Measurements from ENCODE around the gene EAF1. TPM values are rescaled to one million over a fixed set of nuclear protein-coding genes. Genes with fewer than 3 reads are reported as not detected.
"Not testable (repeated sequence)": the region's sequence is repeated elsewhere in the genome, so short reads cannot be mapped to it uniquely, and the experiment has no call there.

The EAF1 gene
- total RNA-seq, 2 donors from 2014 or later: 31.5 to 37.0 TPM

DNA sequence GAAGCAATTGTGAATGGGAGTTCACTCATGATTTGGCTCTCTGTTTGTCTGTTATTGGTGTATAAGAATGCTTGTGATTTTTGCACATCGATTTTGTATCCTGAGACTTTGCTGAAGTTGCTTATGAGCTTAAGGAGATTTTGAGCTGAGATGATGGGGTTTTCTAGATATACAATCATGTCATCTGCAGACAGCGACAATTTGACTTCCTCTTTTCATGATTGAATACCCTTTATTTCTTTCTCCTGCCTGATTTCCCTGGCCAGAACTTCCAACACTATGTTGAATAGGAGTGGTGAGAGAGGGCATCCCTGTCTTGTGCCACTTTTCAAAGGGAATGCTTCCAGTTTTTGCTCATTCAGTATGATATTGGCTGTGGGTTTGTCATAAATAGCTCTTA is 34.1 kb upstream of the EAF1 start:
- not testable (repeated sequence) for H3K4me3 Mint-ChIP-seq; H3K9me3 Mint-ChIP-seq; H3K27me3 Mint-ChIP-seq; H3K4me1 Mint-ChIP-seq; H3K27ac Mint-ChIP-seq; H3K36me3 Mint-ChIP-seq (ENCODE audit: low read depth); ATAC-seq (replicated peaks)

DNA sequence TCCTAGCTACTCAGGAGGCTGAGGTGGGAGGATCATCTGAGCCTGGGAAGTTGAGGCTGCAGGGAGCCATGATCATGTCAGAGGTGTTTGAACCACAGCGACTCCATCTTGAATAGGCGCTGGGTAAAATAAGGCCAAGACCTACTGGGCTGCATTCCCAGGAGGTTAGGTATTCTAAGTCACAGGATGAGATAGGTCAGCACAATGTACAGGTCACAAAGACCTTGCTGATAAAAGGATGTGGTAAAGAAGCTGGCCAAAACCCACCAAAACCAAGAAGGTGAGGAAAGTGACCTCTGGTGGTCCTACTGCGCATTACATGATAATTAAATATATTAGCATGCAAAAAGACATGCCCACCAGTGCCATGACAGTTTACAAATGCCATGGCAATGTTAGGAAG is 28.7 kb upstream of the EAF1 start:
- not testable (repeated sequence) for H3K27me3 Mint-ChIP-seq; ATAC-seq (replicated peaks); H3K36me3 Mint-ChIP-seq (ENCODE audit: low read depth); H3K4me3 Mint-ChIP-seq; H3K9me3 Mint-ChIP-seq; H3K27ac Mint-ChIP-seq
- peaks cover 19% of the 10 kb centered on the region for H3K4me1 Mint-ChIP-seq

DNA sequence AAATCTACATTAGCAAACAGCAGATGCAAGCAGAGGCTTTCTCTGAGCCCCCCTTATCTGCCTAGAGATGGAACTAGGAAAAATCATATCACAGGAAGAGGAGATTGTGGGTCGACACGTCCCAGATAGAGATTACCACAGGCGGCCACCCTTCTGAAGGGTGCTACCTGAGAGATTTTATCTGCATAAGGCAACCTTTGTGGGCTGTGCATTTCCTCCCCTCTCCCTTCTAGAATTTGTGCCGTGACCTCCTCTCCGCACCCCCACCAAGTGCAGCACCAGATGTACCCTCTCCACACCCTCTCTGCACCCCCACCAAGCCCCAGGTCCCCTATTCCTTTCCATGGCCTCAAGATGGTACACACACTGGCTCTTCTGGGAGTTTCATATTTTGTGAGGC is 27.4 kb upstream of the EAF1 start:
- Mint-ChIP-seq H3K9me3 (no peaks in the 10 kb centered on the region), H3K4me3 (peak overlapping the region; percentile 20), H3K27me3 (no peaks in the 10 kb centered on the region), H3K36me3 (ENCODE audit: low read depth) (no peaks in the 10 kb centered on the region), H3K4me1 (peaks cover 19% of the 10 kb centered on the region), H3K27ac (peak overlapping the region; percentile 65)
- peak; percentile 31 for ATAC-seq (replicated peaks)

DNA sequence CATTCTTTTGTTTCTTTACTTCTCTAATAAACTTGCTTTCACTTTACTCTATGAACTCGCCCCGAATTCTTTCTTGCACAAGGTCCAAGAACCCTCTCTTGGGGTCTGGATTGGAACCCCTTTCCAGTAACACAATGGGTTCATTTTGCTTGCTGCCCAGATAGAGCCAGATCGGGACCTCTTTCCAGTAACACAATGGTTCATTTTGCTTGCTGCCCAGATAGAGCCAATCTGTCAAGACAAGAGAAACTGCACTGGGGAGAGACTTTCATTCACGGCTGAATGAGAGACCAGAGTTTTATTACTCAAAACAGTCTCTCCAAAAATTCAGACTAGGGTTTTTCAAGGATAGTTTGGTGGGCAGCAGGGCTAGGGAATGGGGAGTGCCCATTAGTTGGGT is 25.5 kb upstream of the EAF1 start:
- H3K4me3 Mint-ChIP-seq: no peak overlapping the region
- no peaks in the 10 kb centered on the region for H3K36me3 Mint-ChIP-seq (ENCODE audit: low read depth)
- ATAC-seq (replicated peaks): no peak
- no peaks in the 10 kb centered on the region for H3K9me3 Mint-ChIP-seq
- H3K4me1 Mint-ChIP-seq: peaks cover 19% of the 10 kb centered on the region
- no peaks in the 10 kb centered on the region for H3K27me3 Mint-ChIP-seq
- H3K27ac Mint-ChIP-seq: peak overlapping the region; percentile 8

DNA sequence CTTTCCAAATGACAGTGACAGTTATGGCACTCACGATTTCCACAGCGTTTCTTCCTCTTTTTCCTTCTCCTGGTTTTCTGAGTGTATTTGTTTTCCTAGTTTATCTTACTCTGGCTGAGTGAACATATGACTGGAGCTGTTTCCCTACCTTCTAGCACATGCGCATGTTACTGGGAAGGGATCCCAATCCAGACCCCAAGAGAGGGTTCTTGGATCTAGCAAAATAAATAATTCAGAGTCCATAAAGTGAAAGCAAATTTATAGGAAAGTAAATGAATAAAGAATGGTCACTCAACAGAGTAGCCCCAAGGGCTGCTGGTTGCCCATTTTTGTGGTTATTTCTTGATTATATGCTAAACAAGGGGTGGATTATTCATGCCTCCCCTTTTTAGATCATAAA is 23.9 kb upstream of the EAF1 start:
- Mint-ChIP-seq H3K27me3 (no peaks in the 10 kb centered on the region), H3K36me3 (ENCODE audit: low read depth) (no peaks in the 10 kb centered on the region), H3K27ac (no peak overlapping the region), H3K4me1 (peaks cover 19% of the 10 kb centered on the region), H3K4me3 (no peak overlapping the region), H3K9me3 (no peaks in the 10 kb centered on the region)
- ATAC-seq (replicated peaks): no peak

DNA sequence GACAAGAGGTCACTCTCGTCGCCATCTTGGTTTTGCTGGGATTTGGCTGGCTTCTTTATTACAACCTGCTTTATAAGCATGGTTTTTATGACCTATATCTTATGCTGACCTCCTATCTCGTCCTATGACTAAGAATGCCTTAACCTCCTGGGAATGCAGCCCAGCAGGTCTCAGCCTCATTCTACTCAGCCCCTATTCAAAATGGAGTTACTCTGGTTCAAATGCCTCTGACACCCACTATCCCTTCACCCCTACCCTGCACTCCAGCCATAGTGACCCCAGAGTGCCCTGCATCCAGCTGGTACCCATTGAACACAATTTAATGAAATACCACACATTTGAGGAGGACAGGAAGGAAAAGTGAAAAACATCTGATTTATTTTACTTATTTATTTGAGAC is 23.4 kb upstream of the EAF1 start:
- H3K4me1 Mint-ChIP-seq: peaks cover 19% of the 10 kb centered on the region
- no peak for ATAC-seq (replicated peaks)
- H3K27me3 Mint-ChIP-seq: no peaks in the 10 kb centered on the region
- H3K36me3 Mint-ChIP-seq (ENCODE audit: low read depth): no peaks in the 10 kb centered on the region
- no peak overlapping the region for H3K27ac Mint-ChIP-seq
- no peak overlapping the region for H3K4me3 Mint-ChIP-seq
- no peaks in the 10 kb centered on the region for H3K9me3 Mint-ChIP-seq

DNA sequence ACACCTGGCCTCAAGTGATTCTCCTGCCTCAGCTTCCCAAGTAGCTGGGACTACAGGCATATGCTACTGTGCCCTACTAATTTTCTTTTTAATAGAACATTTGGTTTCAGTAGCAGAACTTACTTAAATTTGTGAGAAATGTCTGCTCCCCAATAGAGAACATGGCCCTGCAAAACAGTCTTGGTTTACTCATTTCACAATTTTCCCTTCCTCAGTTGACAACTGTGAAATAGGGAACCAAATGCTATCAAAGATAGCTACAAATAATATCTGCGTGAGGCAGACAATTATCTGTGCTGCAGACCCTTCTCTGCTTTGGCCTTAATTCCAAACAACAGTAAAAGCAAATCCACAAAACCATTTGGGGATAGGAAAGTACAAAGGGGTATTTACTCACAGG is 22.6 kb upstream of the EAF1 start:
- H3K36me3 Mint-ChIP-seq (ENCODE audit: low read depth): peaks cover 5% of the 10 kb centered on the region
- H3K4me1 Mint-ChIP-seq: peaks cover 13% of the 10 kb centered on the region
- no peak overlapping the region for H3K27ac Mint-ChIP-seq
- H3K4me3 Mint-ChIP-seq: no peak overlapping the region
- no peak for ATAC-seq (replicated peaks)
- H3K9me3 Mint-ChIP-seq: no peaks in the 10 kb centered on the region
- H3K27me3 Mint-ChIP-seq: no peaks in the 10 kb centered on the region

DNA sequence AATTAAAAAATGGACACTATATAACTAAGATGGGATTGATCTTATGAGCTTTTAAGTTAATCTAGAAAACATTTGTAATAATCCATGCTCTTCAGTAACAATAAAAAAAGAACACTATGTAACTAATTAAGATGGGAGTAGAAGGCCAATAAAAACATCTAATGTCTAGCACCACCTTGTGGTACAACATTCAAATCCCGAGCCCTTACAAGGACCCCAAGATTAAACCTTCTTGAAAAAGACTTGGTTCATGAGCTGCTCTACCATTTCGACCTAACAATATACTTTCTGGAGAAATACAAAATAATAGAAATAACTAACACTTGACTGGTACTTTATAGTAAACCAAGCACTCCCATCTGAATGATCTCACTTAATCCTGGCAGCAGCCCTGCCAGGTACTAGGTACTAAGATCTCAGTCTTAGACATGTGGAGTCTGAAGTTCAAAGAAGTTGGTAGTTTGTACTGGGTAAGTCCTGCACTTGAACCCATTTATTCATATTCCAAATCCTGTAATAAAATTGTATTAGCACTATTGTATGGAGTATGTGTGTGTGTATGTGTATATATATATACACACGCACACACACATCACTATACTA is 21.8 kb upstream of the EAF1 start:
- H3K27ac Mint-ChIP-seq: no peak overlapping the region
- ATAC-seq (replicated peaks): peak; percentile 44

DNA sequence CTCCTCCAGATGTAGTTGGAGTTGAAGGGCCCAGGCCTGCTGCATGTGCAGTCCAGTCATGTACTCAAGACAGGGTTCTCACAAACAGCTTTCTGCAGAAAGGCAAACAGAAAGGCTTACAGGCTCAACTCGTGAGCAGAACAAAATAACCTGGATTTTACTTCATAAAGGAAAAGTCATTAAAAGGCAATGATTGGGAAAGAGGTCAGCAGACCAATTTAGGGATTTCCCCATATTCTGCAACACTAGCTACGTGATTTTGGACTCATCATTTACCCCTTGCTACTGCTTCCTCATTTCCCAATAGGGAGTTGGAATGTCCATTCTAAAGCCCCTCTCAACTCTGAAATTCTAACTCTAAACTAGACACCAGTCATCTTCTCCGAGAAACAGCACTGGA is 18.2 kb upstream of the EAF1 start:
- H3K27ac Mint-ChIP-seq: no peak overlapping the region
- peaks cover 44% of the 10 kb centered on the region for H3K36me3 Mint-ChIP-seq (ENCODE audit: low read depth)
- H3K9me3 Mint-ChIP-seq: no peaks in the 10 kb centered on the region
- H3K4me1 Mint-ChIP-seq: no peaks in the 10 kb centered on the region
- no peak for ATAC-seq (replicated peaks)
- no peak overlapping the region for H3K4me3 Mint-ChIP-seq
- H3K27me3 Mint-ChIP-seq: no peaks in the 10 kb centered on the region

More for the DNA sequence above, 21.8 kb upstream of the EAF1 start:
- Mint-ChIP-seq H3K36me3 (ENCODE audit: low read depth) (peaks cover 13% of the 10 kb centered on the region), H3K9me3 (no peaks in the 10 kb centered on the region), H3K27me3 (no peaks in the 10 kb centered on the region), H3K4me1 (peaks cover 6% of the 10 kb centered on the region), H3K4me3 (no peak overlapping the region)

DNA sequence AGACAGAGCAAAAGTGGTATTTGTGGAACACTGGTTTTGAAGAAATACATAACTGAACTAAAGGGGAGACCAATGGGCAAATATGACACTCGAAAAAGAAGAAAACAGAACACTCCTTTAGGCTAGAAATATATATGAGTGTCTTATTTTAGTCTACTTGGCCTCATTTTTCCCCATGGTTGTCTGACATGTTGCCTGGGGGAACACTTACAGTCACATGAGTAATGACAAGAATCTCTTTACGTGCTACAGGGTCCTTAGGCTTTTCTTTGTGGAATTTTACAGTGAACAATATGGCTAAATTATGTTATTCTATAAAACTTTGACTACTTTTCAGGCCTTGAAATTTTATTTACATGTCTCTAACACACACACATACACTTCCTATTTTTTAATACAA is 17.6 kb upstream of the EAF1 start:
- Mint-ChIP-seq H3K4me3 (no peak overlapping the region), H3K36me3 (ENCODE audit: low read depth) (peaks cover 50% of the 10 kb centered on the region), H3K27me3 (no peaks in the 10 kb centered on the region), H3K27ac (no peak overlapping the region), H3K9me3 (no peaks in the 10 kb centered on the region), H3K4me1 (no peaks in the 10 kb centered on the region)
- no peak for ATAC-seq (replicated peaks)

DNA sequence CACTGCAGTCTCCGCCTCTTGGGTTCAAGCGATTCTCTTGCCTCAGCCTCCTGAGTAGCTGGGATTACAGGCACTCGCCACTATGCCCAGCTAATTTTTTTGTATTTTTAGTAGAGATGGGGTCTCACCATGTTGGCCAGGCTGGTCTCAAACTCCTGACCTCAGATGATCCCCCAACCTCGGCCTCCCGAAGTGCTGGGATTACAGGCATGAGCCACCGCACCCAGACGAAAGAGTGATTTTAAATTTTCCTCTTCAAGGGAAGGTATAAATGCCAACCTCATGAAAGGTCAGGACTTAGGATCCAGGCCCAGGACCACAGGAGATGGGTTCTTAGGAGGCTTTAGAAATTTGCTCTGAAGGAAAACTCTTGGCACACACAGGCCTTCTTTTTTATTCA is 16.4 kb upstream of the EAF1 start:
- not testable (repeated sequence) for H3K4me1 Mint-ChIP-seq; H3K4me3 Mint-ChIP-seq; ATAC-seq (replicated peaks); H3K9me3 Mint-ChIP-seq; H3K27me3 Mint-ChIP-seq; H3K27ac Mint-ChIP-seq
- H3K36me3 Mint-ChIP-seq (ENCODE audit: low read depth): peaks cover 62% of the 10 kb centered on the region

DNA sequence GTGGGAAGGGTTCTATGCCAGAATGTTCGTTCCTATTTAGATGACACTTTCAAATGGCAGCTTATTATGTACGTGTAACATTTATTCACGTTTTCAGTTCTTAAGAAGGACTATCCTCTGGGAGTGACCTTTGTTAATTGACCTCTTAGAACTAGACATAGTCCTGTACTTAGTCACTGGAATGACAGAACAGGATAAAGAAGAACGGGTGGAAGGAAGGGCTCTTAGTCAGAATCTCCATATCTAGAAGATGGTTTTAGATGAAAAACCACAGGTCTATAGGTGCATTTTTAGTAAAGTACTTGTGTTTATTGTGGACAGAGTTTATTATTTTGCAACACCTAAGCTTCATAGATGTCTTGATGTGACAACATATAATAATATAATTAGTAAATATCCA is 6.5 kb upstream of the EAF1 start:
- Mint-ChIP-seq H3K4me1 (peaks cover 6% of the 10 kb centered on the region), H3K27me3 (no peaks in the 10 kb centered on the region), H3K36me3 (ENCODE audit: low read depth) (peaks cover 83% of the 10 kb centered on the region), H3K4me3 (no peak overlapping the region), H3K9me3 (no peaks in the 10 kb centered on the region), H3K27ac (no peak overlapping the region)
- ATAC-seq (replicated peaks): no peak

DNA sequence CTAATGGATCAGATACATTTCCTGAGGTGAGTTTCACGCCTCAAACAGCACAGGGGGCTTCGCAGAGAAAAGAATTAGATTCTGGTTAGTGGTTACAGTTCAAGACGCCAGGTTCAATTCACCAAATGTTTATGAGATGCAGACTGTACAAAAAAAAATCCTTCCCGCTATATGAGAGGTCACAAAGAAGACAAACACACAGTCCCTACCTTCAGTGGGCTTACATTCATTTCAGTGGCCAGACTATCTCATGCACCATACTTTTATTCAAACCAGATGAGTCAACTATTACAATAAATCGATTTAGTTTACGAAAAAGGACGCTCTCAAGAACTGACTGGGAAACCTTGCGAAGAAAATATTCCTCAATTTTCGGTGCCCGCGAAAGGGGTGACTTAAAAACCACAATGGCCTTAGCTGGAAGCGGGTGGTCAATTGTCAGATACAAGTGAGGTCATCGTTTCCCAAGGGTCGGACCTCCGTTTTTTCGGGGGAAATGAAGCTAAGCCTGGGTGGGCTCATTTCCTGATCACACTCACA is 749 bp upstream of the EAF1 start:
- peak overlapping the region; percentile 98 for H3K27ac Mint-ChIP-seq

DNA sequence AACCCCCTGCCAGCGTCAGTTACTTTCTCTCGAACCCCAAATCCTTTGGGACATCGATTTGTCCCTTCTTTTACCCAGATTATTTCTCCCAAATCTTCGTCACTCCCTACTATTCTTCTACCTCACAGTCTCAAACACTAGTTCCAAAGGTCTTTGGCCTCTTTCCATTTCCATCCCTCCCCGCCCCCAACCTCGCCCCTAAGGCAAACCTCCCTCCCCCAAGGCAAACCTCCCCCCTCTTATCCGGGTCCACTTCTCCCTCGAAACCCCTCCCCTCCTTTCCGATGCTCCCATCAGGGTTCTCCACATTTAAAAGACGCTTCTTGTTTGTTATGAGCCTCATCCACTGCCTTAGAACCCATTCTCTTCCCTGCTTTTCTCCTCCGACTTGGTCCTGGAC is 583 bp downstream of the EAF1 start:
- peaks cover 92% of the 10 kb centered on the region for H3K36me3 Mint-ChIP-seq (ENCODE audit: low read depth)
- no peak for ATAC-seq (replicated peaks)
- peak overlapping the region; percentile 98 for H3K27ac Mint-ChIP-seq
- no peaks in the 10 kb centered on the region for H3K9me3 Mint-ChIP-seq
- H3K4me3 Mint-ChIP-seq: peak overlapping the region; percentile 95
- peaks cover 25% of the 10 kb centered on the region for H3K4me1 Mint-ChIP-seq
- no peaks in the 10 kb centered on the region for H3K27me3 Mint-ChIP-seq

More for the DNA sequence above, 749 bp upstream of the EAF1 start:
- Mint-ChIP-seq H3K27me3 (no peaks in the 10 kb centered on the region), H3K36me3 (ENCODE audit: low read depth) (peaks cover 94% of the 10 kb centered on the region), H3K4me1 (peaks cover 25% of the 10 kb centered on the region), H3K4me3 (peak overlapping the region; percentile 95), H3K9me3 (no peaks in the 10 kb centered on the region)
- ATAC-seq (replicated peaks): no peak

DNA sequence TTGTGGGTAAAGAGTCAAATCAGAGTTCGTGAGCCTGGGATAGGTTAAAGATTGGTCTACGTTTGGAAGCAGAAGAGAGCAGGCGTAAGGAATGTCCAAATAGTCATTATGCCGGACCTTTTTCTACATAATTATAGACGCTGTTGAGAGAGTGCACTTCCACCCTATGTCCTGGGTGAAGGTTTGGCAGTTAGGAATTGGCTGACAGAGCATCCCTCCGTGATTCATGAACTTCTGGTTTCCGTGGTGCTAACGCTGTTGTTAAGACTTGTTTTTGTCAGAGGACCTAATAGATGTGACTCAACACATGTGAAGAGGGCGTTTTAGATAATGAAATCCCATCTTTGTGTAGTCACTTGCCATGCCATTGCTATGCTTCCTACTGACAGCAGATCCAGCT is 1.1 kb downstream of the EAF1 start:
- H3K36me3 Mint-ChIP-seq (ENCODE audit: low read depth): peaks cover 95% of the 10 kb centered on the region
- peaks cover 25% of the 10 kb centered on the region for H3K4me1 Mint-ChIP-seq
- ATAC-seq (replicated peaks): peak; percentile 83

DNA sequence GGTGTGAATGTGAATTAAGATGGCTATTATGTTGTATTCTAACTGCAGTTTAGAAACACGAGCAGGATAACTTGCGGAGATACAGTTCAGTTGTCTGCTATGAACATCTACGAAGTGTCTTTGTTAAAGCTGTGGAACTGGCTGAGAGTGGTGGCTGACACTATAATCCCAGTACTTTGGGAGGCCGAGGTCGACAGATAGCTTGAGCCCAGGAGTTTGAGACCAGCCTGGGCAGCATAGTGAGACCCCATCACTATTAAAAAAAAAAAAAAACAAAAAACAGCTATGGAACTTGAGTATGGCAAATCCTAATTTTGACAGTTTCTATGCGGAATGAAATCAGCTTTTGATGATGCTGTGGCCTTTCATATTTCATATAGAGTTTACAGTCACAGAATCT is 1.7 kb downstream of the EAF1 start:
- Mint-ChIP-seq H3K27me3 (no peaks in the 10 kb centered on the region), H3K4me3 (peak overlapping the region; percentile 95), H3K9me3 (no peaks in the 10 kb centered on the region), H3K36me3 (ENCODE audit: low read depth) (peaks cover 95% of the 10 kb centered on the region), H3K4me1 (peaks cover 25% of the 10 kb centered on the region), H3K27ac (peak overlapping the region; percentile 98)
- ATAC-seq (replicated peaks): no peak

More for the DNA sequence above, 1.1 kb downstream of the EAF1 start:
- Mint-ChIP-seq H3K9me3 (no peaks in the 10 kb centered on the region), H3K27ac (peak overlapping the region; percentile 98), H3K27me3 (no peaks in the 10 kb centered on the region), H3K4me3 (peak overlapping the region; percentile 95)

All from activated T-helper 17 cell treated with anti-CD3 and anti-CD28 coated beads, Interleukin-2, amount 50 U/mL, for 72 hours (primary cell).